Measurements from ENCODE around the gene PRKCA.

The PRKCA gene

GRCh38 chr17:66375121-66375520 is 72.7 kb downstream of the PRKCA start:
- Histone ChIP-seq H3K27ac (ENCODE audit: low read length) (no peak overlapping the region), H2AFZ (ENCODE audit: low read depth, low read length) (no peak overlapping the region), H3K36me3 (replicated peaks; ENCODE audit: low read depth, low read length) (no peaks in the 10 kb centered on the region), H3K4me3 (ENCODE audit: low read length) (no peak overlapping the region), H3K79me2 (ENCODE audit: low read length) (no peaks in the 10 kb centered on the region), H4K20me1 (ENCODE audit: insufficient read depth, low read length) (no peaks in the 10 kb centered on the region), H3K4me2 (ENCODE audit: low read length) (peak overlapping the region; percentile 53), H3K27me3 (ENCODE audit: low read depth, low read length) (no peaks in the 10 kb centered on the region), H3K4me1 (ENCODE audit: low read length) (peaks cover 7% of the 10 kb centered on the region), H3K9ac (ENCODE audit: low read length) (no peak overlapping the region), H3K9me3 (ENCODE audit: insufficient read depth, low read length) (no peaks in the 10 kb centered on the region)
- TF ChIP-seq EZH2phosphoT487 (IDR thresholded peaks at IDR 0.05; ENCODE audit: low read depth): no peak
- TF ChIP-seq, protein P1, sequence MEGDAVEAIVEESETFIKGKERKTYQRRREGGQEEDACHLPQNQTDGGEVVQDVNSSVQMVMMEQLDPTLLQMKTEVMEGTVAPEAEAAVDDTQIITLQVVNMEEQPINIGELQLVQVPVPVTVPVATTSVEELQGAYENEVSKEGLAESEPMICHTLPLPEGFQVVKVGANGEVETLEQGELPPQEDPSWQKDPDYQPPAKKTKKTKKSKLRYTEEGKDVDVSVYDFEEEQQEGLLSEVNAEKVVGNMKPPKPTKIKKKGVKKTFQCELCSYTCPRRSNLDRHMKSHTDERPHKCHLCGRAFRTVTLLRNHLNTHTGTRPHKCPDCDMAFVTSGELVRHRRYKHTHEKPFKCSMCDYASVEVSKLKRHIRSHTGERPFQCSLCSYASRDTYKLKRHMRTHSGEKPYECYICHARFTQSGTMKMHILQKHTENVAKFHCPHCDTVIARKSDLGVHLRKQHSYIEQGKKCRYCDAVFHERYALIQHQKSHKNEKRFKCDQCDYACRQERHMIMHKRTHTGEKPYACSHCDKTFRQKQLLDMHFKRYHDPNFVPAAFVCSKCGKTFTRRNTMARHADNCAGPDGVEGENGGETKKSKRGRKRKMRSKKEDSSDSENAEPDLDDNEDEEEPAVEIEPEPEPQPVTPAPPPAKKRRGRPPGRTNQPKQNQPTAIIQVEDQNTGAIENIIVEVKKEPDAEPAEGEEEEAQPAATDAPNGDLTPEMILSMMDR (IDR thresholded peaks at IDR 0.05; ENCODE audit: low read depth, low read length): no peak

DNA sequence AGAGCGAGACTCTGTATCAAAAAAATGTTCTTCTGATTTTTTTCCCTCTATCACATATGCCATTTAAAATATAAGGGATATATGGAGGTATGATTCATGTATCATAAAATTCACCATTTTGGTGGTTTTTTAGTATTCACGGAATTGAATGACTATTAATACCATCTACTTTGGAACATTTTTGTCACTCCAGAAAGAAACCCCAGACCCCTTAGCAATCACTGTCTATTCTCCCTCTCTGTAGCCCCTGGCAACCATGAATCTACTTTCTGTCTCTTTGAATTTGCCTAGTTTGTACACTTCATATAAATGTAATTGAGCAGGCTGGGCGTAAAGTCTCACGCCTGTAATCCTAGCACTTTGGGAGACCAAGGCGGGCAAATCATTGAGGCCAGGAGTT is 75.9 kb downstream of the PRKCA start:
- no peaks in the 10 kb centered on the region for H3K36me3 ChIP-seq (replicated peaks; ENCODE audit: low read depth, low read length)
- H3K4me3 ChIP-seq (ENCODE audit: low read length): no peak overlapping the region
- H3K4me1 ChIP-seq (ENCODE audit: low read length): peaks cover 7% of the 10 kb centered on the region
- no peak overlapping the region for H3K4me2 ChIP-seq (ENCODE audit: low read length)
- H3K27ac ChIP-seq (ENCODE audit: low read length): no peak overlapping the region
- TF ChIP-seq, protein P1 (IDR thresholded peaks at IDR 0.05; ENCODE audit: low read depth, low read length): no peak
- no peak for TF ChIP-seq EZH2phosphoT487 (IDR thresholded peaks at IDR 0.05; ENCODE audit: low read depth)
- H3K9ac ChIP-seq (ENCODE audit: low read length): no peak overlapping the region
- H2AFZ ChIP-seq (ENCODE audit: low read depth, low read length): no peak overlapping the region
- no peaks in the 10 kb centered on the region for H3K9me3 ChIP-seq (ENCODE audit: insufficient read depth, low read length)
- H3K79me2 ChIP-seq (ENCODE audit: low read length): no peaks in the 10 kb centered on the region
- no peaks in the 10 kb centered on the region for H4K20me1 ChIP-seq (ENCODE audit: insufficient read depth, low read length)
- no peaks in the 10 kb centered on the region for H3K27me3 ChIP-seq (ENCODE audit: low read depth, low read length)

- Histone ChIP-seq H3K4me1 (ENCODE audit: low read length) (peaks cover 7% of the 10 kb centered on the region), H3K79me2 (ENCODE audit: low read length) (no peaks in the 10 kb centered on the region), H3K36me3 (replicated peaks; ENCODE audit: low read depth, low read length) (no peaks in the 10 kb centered on the region), H4K20me1 (ENCODE audit: insufficient read depth, low read length) (no peaks in the 10 kb centered on the region), H3K4me2 (ENCODE audit: low read length) (no peak overlapping the region), H3K9ac (ENCODE audit: low read length) (no peak overlapping the region), H3K27me3 (ENCODE audit: low read depth, low read length) (no peaks in the 10 kb centered on the region), H3K9me3 (ENCODE audit: insufficient read depth, low read length) (no peaks in the 10 kb centered on the region), H2AFZ (ENCODE audit: low read depth, low read length) (no peak overlapping the region), H3K4me3 (ENCODE audit: low read length) (no peak overlapping the region), H3K27ac (ENCODE audit: low read length) (no peak overlapping the region)
- no peak for TF ChIP-seq EZH2phosphoT487 (IDR thresholded peaks at IDR 0.05; ENCODE audit: low read depth)
- TF ChIP-seq, protein P1 (IDR thresholded peaks at IDR 0.05; ENCODE audit: low read depth, low read length): no peak
Observed at GRCh38 chr17:66379544-66379943, 77.1 kb downstream of the PRKCA start.

GRCh38 chr17:66379996-66380395 is 77.6 kb downstream of the PRKCA start:
- H3K4me1 ChIP-seq (ENCODE audit: low read length): peaks cover 5% of the 10 kb centered on the region
- no peak overlapping the region for H3K9ac ChIP-seq (ENCODE audit: low read length)
- no peaks in the 10 kb centered on the region for H3K79me2 ChIP-seq (ENCODE audit: low read length)
- H2AFZ ChIP-seq (ENCODE audit: low read depth, low read length): no peak overlapping the region
- H4K20me1 ChIP-seq (ENCODE audit: insufficient read depth, low read length): no peaks in the 10 kb centered on the region
- H3K27me3 ChIP-seq (ENCODE audit: low read depth, low read length): no peaks in the 10 kb centered on the region
- H3K4me2 ChIP-seq (ENCODE audit: low read length): no peak overlapping the region
- H3K27ac ChIP-seq (ENCODE audit: low read length): no peak overlapping the region
- H3K36me3 ChIP-seq (replicated peaks; ENCODE audit: low read depth, low read length): no peaks in the 10 kb centered on the region
- no peak for TF ChIP-seq EZH2phosphoT487 (IDR thresholded peaks at IDR 0.05; ENCODE audit: low read depth)
- TF ChIP-seq, protein P1 (IDR thresholded peaks at IDR 0.05; ENCODE audit: low read depth, low read length): no peak
- H3K9me3 ChIP-seq (ENCODE audit: insufficient read depth, low read length): no peaks in the 10 kb centered on the region
- no peak overlapping the region for H3K4me3 ChIP-seq (ENCODE audit: low read length)
